ENCODE measurements around the gene RAB30.

Gene RAB30

GRCh38 chr11:83071567-83072349, at the start of gene RAB30:
TSS of gene RAB30 (minus strand) at chr11:83071897. CDS start at chr11:82997316, 74,581 bp downstream.
- DNase-seq (ENCODE audit: low spot score): peak; percentile 100

- DNase-seq (ENCODE audit: low spot score): no peak
Observed at GRCh38 chr11:83120327-83120726, 48.6 kb upstream of the RAB30 start.

GRCh38 chr11:83119216-83119615, 47.5 kb upstream of the RAB30 start:
- no peak for DNase-seq (ENCODE audit: low spot score)

GRCh38 chr11:83118814-83119213, 47.1 kb upstream of the RAB30 start:
- no peak for DNase-seq (ENCODE audit: low spot score)

- DNase-seq (ENCODE audit: low spot score): no peak
Observed at GRCh38 chr11:83116015-83116641, 44.4 kb upstream of the RAB30 start.

GRCh38 chr11:83115551-83115950, 43.9 kb upstream of the RAB30 start:
- no peak for DNase-seq (ENCODE audit: low spot score)

GRCh38 chr11:83115026-83115425, 43.3 kb upstream of the RAB30 start:
- no peak for DNase-seq (ENCODE audit: low spot score)

- no peak for DNase-seq (ENCODE audit: low spot score)
Observed at GRCh38 chr11:83112886-83113285, 41.2 kb upstream of the RAB30 start.

GRCh38 chr11:83105168-83105567, 33.5 kb upstream of the RAB30 start:
- DNase-seq (ENCODE audit: low spot score): no peak

GRCh38 chr11:83102834-83103233, 31.1 kb upstream of the RAB30 start:
- no peak for DNase-seq (ENCODE audit: low spot score)

GRCh38 chr11:83097429-83098075, 25.9 kb upstream of the RAB30 start:
- DNase-seq (ENCODE audit: low spot score): no peak

GRCh38 chr11:83093634-83094033, 21.9 kb upstream of the RAB30 start:
- no peak for DNase-seq (ENCODE audit: low spot score)

GRCh38 chr11:83092488-83093384, 21.0 kb upstream of the RAB30 start:
- DNase-seq (ENCODE audit: low spot score): peak; percentile 30

GRCh38 chr11:83088965-83089364, 17.3 kb upstream of the RAB30 start:
- DNase-seq (ENCODE audit: low spot score): no peak

- peak; percentile 61 for DNase-seq (ENCODE audit: low spot score)
Observed at GRCh38 chr11:83087035-83087434, 15.3 kb upstream of the RAB30 start.

GRCh38 chr11:83079820-83080219, 8.1 kb upstream of the RAB30 start:
- DNase-seq (ENCODE audit: low spot score): no peak

GRCh38 chr11:83078269-83078668, 6.6 kb upstream of the RAB30 start:
- DNase-seq (ENCODE audit: low spot score): no peak

- DNase-seq (ENCODE audit: low spot score): peak; percentile 23
Observed at GRCh38 chr11:83073884-83074283, 2.2 kb upstream of the RAB30 start.

- no peak for DNase-seq (ENCODE audit: low spot score)
Observed at GRCh38 chr11:83073258-83073657, 1.6 kb upstream of the RAB30 start.

- peak; percentile 44 for DNase-seq (ENCODE audit: low spot score)
Observed at GRCh38 chr11:83072350-83073242, 899 bp upstream of the RAB30 start.

Measured in RKO (cell line).